Measurements from ENCODE around the gene WNT2B. TPM values are rescaled to one million over a fixed set of nuclear protein-coding genes. Genes with fewer than 3 reads are reported as not detected.

The WNT2B gene
- total and polyA plus RNA-seq, 2 donors (not counting 3 experiments of a cell fraction or from before 2014, with no cell fraction given) = 1.5 to 3.6 TPM

DNA sequence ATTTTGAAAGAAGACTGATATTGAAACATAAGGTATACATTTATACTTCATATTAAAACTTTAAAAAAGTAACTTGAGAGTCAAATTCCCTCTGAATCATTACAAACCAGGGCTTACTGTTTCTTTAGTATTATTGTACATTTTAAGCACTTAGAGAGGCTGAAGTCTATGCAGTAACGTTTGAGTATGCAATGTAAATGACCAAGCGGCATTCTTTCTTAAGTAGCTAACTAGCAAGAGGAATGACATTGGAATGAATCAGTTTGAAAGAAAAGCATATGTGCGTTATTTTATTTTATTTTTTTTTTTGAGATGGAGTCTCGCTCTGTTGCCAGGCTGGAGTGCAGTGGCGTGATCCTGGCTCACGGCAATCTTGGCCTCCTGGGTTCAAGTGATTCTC lies 24.3 kb downstream of the WNT2B start:
- ChIA-PET CTCF (interaction anchor here (1.5 to 1.8 kb wide), 2 partner anchors 20 to 31 kb away, joined by 3 to 8 read pairs; no protein-coding TSS in a partner anchor), POLR2A (no interaction called here)
- no peak overlapping the region for H3K27ac ChIP-seq (ENCODE audit: insufficient read depth, low read depth, low read length)
- no peaks in the 10 kb centered on the region for H3K4me1 ChIP-seq (ENCODE audit: control insufficient read depth, extremely low read depth, insufficient read depth, low read length)
- FAIRE-seq = no peak
- H3K4me2 ChIP-seq (ENCODE audit: insufficient read depth, low read length) = no peak overlapping the region
- TF ChIP-seq, protein P1, sequence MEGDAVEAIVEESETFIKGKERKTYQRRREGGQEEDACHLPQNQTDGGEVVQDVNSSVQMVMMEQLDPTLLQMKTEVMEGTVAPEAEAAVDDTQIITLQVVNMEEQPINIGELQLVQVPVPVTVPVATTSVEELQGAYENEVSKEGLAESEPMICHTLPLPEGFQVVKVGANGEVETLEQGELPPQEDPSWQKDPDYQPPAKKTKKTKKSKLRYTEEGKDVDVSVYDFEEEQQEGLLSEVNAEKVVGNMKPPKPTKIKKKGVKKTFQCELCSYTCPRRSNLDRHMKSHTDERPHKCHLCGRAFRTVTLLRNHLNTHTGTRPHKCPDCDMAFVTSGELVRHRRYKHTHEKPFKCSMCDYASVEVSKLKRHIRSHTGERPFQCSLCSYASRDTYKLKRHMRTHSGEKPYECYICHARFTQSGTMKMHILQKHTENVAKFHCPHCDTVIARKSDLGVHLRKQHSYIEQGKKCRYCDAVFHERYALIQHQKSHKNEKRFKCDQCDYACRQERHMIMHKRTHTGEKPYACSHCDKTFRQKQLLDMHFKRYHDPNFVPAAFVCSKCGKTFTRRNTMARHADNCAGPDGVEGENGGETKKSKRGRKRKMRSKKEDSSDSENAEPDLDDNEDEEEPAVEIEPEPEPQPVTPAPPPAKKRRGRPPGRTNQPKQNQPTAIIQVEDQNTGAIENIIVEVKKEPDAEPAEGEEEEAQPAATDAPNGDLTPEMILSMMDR (IDR thresholded peaks at IDR 0.05; ENCODE audit: extremely low read depth in 1 of 2, insufficient read depth in 1 of 2, low read depth in 1 of 2, low read length in 2 of 2) = no peak
- TF ChIP-seq MYC (IDR thresholded peaks at IDR 0.05; ENCODE audit: low read depth, low read length) (no peak), EZH2 (IDR thresholded peaks at IDR 0.05; ENCODE audit: borderline replicate concordance, low read depth, low read length, severe bottlenecking) (no peak)
- no peaks in the 10 kb centered on the region for H3K79me2 ChIP-seq (ENCODE audit: control insufficient read depth, insufficient read depth, low read length)
- H2AFZ ChIP-seq (ENCODE audit: low read depth, low read length) = no peak overlapping the region
- H3K4me3 ChIP-seq (replicated peaks in 1 of 3; ENCODE audit: insufficient read depth in 1 of 3, low read depth in 1 of 3, low read length in 3 of 3) = no peak overlapping the region
- dilution Hi-C loops (cut with MboI; ENCODE audit: extremely low pct_ligation_motif_present, low sequenced_read_pairs) = no loop called here
- intact Hi-C loops (cut with micrococcal nuclease) = no loop called here
- H3K9me1 ChIP-seq (replicated peaks; ENCODE audit: control insufficient read depth, extremely low read depth, insufficient read depth, low read length) = no peaks in the 10 kb centered on the region
- DNase-seq (ENCODE audit: low read depth, low spot score) = no peak
- no peak overlapping the region for H3K9ac ChIP-seq (replicated peaks; ENCODE audit: extremely low read depth, insufficient read depth, low read length)
- H3K27me3 ChIP-seq (ENCODE audit: control insufficient read depth in 2 of 2, insufficient read depth in 2 of 2, low read length in 2 of 2) = no peaks in the 10 kb centered on the region
- no peaks in the 10 kb centered on the region for H3K36me3 ChIP-seq (ENCODE audit: control insufficient read depth in 2 of 2, extremely low read depth in 1 of 2, insufficient read depth in 2 of 2, low read length in 2 of 2)
- no peaks in the 10 kb centered on the region for H3K9me3 ChIP-seq (replicated peaks; ENCODE audit: control insufficient read depth, insufficient read depth, low read length)
- BruUV-seq (replicated peaks) = no TSS peak
- H4K20me1 ChIP-seq (replicated peaks; ENCODE audit: control insufficient read depth, extremely low read depth, insufficient read depth, low read length) = no peaks in the 10 kb centered on the region

DNA sequence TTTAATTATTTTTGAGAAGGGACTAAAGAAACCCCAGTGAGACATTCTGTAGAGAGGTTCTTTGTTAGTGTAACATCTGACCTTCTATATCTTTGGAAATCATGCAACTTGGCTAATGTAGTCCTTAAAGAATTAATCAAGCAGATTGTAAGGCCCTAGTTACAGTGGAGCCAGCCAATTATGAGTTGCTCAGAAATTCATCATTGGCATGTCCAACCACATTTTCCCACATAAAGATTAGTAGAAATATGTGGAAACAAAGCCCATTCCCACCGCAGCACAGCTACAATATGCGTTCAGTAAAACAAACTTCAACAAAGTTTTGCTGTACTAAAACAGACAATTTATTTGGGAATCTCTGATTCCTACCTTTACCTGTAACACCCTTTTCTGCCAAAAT lies 27.8 kb downstream of the WNT2B start:
- H3K4me1 ChIP-seq (ENCODE audit: control insufficient read depth, extremely low read depth, insufficient read depth, low read length) = no peaks in the 10 kb centered on the region
- no peaks in the 10 kb centered on the region for H3K9me3 ChIP-seq (replicated peaks; ENCODE audit: control insufficient read depth, insufficient read depth, low read length)
- H3K79me2 ChIP-seq (ENCODE audit: control insufficient read depth, insufficient read depth, low read length) = no peaks in the 10 kb centered on the region
- H3K27me3 ChIP-seq (ENCODE audit: control insufficient read depth in 2 of 2, insufficient read depth in 2 of 2, low read length in 2 of 2) = no peaks in the 10 kb centered on the region
- CTCF ChIA-PET = no interaction called here
- no TSS peak for BruUV-seq (replicated peaks)
- H2AFZ ChIP-seq (ENCODE audit: low read depth, low read length) = no peak overlapping the region
- H3K36me3 ChIP-seq (ENCODE audit: control insufficient read depth in 2 of 2, extremely low read depth in 1 of 2, insufficient read depth in 2 of 2, low read length in 2 of 2) = peaks cover 2 to 4% of the 10 kb centered on the region in 2 experiments
- no peaks in the 10 kb centered on the region for H4K20me1 ChIP-seq (replicated peaks; ENCODE audit: control insufficient read depth, extremely low read depth, insufficient read depth, low read length)
- H3K27ac ChIP-seq (ENCODE audit: insufficient read depth, low read depth, low read length) = no peak overlapping the region
- dilution Hi-C loops (cut with MboI; ENCODE audit: extremely low pct_ligation_motif_present, low sequenced_read_pairs) = no loop called here
- intact Hi-C loops (cut with micrococcal nuclease) = no loop called here
- FAIRE-seq (no peak), DNase-seq (ENCODE audit: low read depth, low spot score) (no peak)
- no peak overlapping the region for H3K4me2 ChIP-seq (ENCODE audit: insufficient read depth, low read length)
- TF ChIP-seq, protein P2, sequence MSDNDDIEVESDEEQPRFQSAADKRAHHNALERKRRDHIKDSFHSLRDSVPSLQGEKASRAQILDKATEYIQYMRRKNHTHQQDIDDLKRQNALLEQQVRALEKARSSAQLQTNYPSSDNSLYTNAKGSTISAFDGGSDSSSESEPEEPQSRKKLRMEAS (IDR thresholded peaks at IDR 0.05; ENCODE audit: insufficient read depth, insufficient read length) = no peak
- no peak for TF ChIP-seq GATA2 (IDR thresholded peaks at IDR 0.05; ENCODE audit: insufficient read depth, insufficient read length, low read depth, low read length)
- no peak for TF ChIP-seq JUN (IDR thresholded peaks at IDR 0.05; ENCODE audit: borderline replicate concordance, insufficient read depth, insufficient read length, low read depth)
- TF ChIP-seq POLR2A (IDR thresholded peaks at IDR 0.05; ENCODE audit: low read depth, low read length) = no peak
- no peak for TF ChIP-seq EZH2 (IDR thresholded peaks at IDR 0.05; ENCODE audit: borderline replicate concordance, low read depth, low read length, severe bottlenecking)
- TF ChIP-seq POLR2AphosphoS5 (IDR thresholded peaks at IDR 0.05; ENCODE audit: insufficient read depth, low read depth, low read length) = no peak
- TF ChIP-seq FOS (IDR thresholded peaks at IDR 0.05; ENCODE audit: borderline replicate concordance, insufficient read depth, low read length) = no peak
- TF ChIP-seq, protein P1 (IDR thresholded peaks at IDR 0.05; ENCODE audit: extremely low read depth in 1 of 2, insufficient read depth in 1 of 2, low read depth in 1 of 2, low read length in 2 of 2) = no peak
- no peak for TF ChIP-seq MYC (IDR thresholded peaks at IDR 0.05; ENCODE audit: low read depth, low read length)
- no peak overlapping the region for H3K4me3 ChIP-seq (replicated peaks in 1 of 3; ENCODE audit: insufficient read depth in 1 of 3, low read depth in 1 of 3, low read length in 3 of 3)
- no peaks in the 10 kb centered on the region for H3K9me1 ChIP-seq (replicated peaks; ENCODE audit: control insufficient read depth, extremely low read depth, insufficient read depth, low read length)
- POLR2A ChIA-PET = no interaction called here
- no peak overlapping the region for H3K9ac ChIP-seq (replicated peaks; ENCODE audit: extremely low read depth, insufficient read depth, low read length)
